IMR-90 (cell line): ENCODE data around the gene AGPS. TPM values are rescaled to one million over a fixed set of nuclear protein-coding genes. Genes with fewer than 3 reads are reported as not detected.

Experiments
- ATAC-seq: fragments of 200-7000 bp; cut with Tn5 transposase; 2 replicates; pipeline ENCODE4 v1.9.1; 2020; ENCODE audit warnings: low read depth, mild to moderate bottlenecking, moderate library complexity
- BruUV-seq: library from RNA; stranded (reverse); fragments of 400-500 nt; replicated peaks from 2 replicates; lab custom pipeline; 2021; lab: Mats Ljungman, UMichigan
- CTCF ChIA-PET: fragments of 300-600 bp; formaldehyde crosslinking; extraction: SDS; loops from one replicate; lab custom pipeline; 2021; ENCODE audit warnings: antibody characterized with exemption; lab: Yijun Ruan, JAX
- POLR2A ChIA-PET: fragments of 300-600 bp; sonication (Branson Sonifier 250); formaldehyde crosslinking; loops from one replicate; lab custom pipeline; 2022; ENCODE audit warnings: antibody characterized with exemption; ENCODE audit not compliant: unreplicated experiment; lab: Charles Lee
- DNase-seq: peaks from one replicate; pipeline ENCODE4 v3.0.0; 2013
- H2AFZ ChIP-seq: replicated peaks from 2 replicates; pipeline ENCODE3; 2013; ENCODE audit warnings: low read length, mild to moderate bottlenecking; ENCODE audit not compliant: poor library complexity
- H2AK5ac ChIP-seq: 2 replicates; pipeline ENCODE4 v1.6.1; 2013; ENCODE audit warnings: low read depth, low read length, inconsistent platforms
- H2AK9ac ChIP-seq: replicated peaks from 2 replicates; pipeline ENCODE3; 2013; ENCODE audit warnings: mild to moderate bottlenecking, low read depth, low read length, moderate library complexity; ENCODE audit not compliant: poor library complexity
- H2BK120ac ChIP-seq: 2 replicates; pipeline ENCODE4 v1.6.1; 2013; ENCODE audit warnings: low read depth, low read length, inconsistent platforms
- H2BK15ac ChIP-seq: 3 replicates; pipeline ENCODE4 v1.6.1; 2013; ENCODE audit warnings: low read depth, low read length, inconsistent platforms
- H2BK20ac ChIP-seq: 2 replicates; pipeline ENCODE4 v1.6.1; 2013; ENCODE audit warnings: low read depth, mild to moderate bottlenecking, inconsistent platforms, low read length, moderate library complexity
- H2BK5ac ChIP-seq: 2 replicates; pipeline ENCODE4 v1.6.1; 2013; ENCODE audit warnings: mild to moderate bottlenecking, low read depth, low read length, inconsistent platforms; ENCODE audit not compliant: poor library complexity, severe bottlenecking
- H3K14ac ChIP-seq: replicated peaks from 2 replicates; pipeline ENCODE4 v1.6.1; 2013; ENCODE audit warnings: low read depth, low read length, inconsistent platforms
- H3K18ac ChIP-seq: 2 replicates; pipeline ENCODE4 v1.6.1; 2013; ENCODE audit warnings: low read depth, low read length, control low read depth
- H3K23ac ChIP-seq: 2 replicates; pipeline ENCODE4 v1.6.1; 2013; ENCODE audit warnings: low read depth, low read length, inconsistent platforms
- H3K27ac ChIP-seq: 2 replicates; pipeline ENCODE4 v1.5.1; 2013; ENCODE audit warnings: mild to moderate bottlenecking, control low read depth, low read length; ENCODE audit not compliant: insufficient read depth
- H3K27me3 ChIP-seq: 2 replicates; pipeline ENCODE4 v1.6.1; 2013; ENCODE audit warnings: low read length; ENCODE audit not compliant: control insufficient read depth, insufficient read depth
- H3K36me3 ChIP-seq: 2 replicates; pipeline ENCODE4 v1.6.1; 2013; ENCODE audit warnings: low read length, mixed read lengths; ENCODE audit not compliant: control insufficient read depth, insufficient read depth
- H3K4ac ChIP-seq: 2 replicates; pipeline ENCODE4 v1.6.1; 2013; ENCODE audit warnings: low read depth, low read length, inconsistent platforms
- H3K4me1 ChIP-seq: 2 replicates; pipeline ENCODE4 v1.6.1; 2013; ENCODE audit warnings: low read length, mixed read lengths; ENCODE audit not compliant: control insufficient read depth, insufficient read depth
- H3K4me2 ChIP-seq: 2 replicates; pipeline ENCODE4 v1.6.1; 2013; ENCODE audit warnings: low read depth, mild to moderate bottlenecking, control low read depth, low read length, moderate library complexity
- H3K4me3 ChIP-seq: 2 replicates; pipeline ENCODE4 v1.5.1; 2013; ENCODE audit warnings: low read depth, mild to moderate bottlenecking, control low read depth, low read length, moderate library complexity; ENCODE audit not compliant: insufficient read depth
- H3K56ac ChIP-seq: 2 replicates; pipeline ENCODE4 v1.6.1; 2013; ENCODE audit warnings: low read length, inconsistent platforms; ENCODE audit not compliant: insufficient read depth; ENCODE audit errors: extremely low read depth
- H3K79me1 ChIP-seq, 2 experiments: 2 replicates each; pipeline ENCODE4 v1.6.1; 2013; ENCODE audit warnings: low read length in 2 of 2, inconsistent platforms in 1 of 2, low read depth in 1 of 2
- H3K9ac ChIP-seq: 2 replicates; pipeline ENCODE4 v1.6.1; 2013; ENCODE audit warnings: low read depth, low read length, control low read depth
- H3K9me1 ChIP-seq: 2 replicates; pipeline ENCODE4 v1.6.1; 2013; ENCODE audit warnings: low read length, inconsistent platforms; ENCODE audit not compliant: insufficient read depth
- H3K9me3 ChIP-seq: 2 replicates; pipeline ENCODE4 v1.6.1; 2013; ENCODE audit warnings: low read length; ENCODE audit not compliant: control insufficient read depth, insufficient read depth
- H4K20me1 ChIP-seq: 2 replicates; pipeline ENCODE4 v1.6.1; 2013; ENCODE audit warnings: low read length, inconsistent platforms; ENCODE audit not compliant: insufficient read depth
- H4K5ac ChIP-seq: 2 replicates; pipeline ENCODE4 v1.6.1; 2013; ENCODE audit warnings: mild to moderate bottlenecking, low read depth, low read length, control low read depth
- H4K8ac ChIP-seq, 2 experiments: 2 replicates each; pipeline ENCODE4 v1.6.1; 2013; ENCODE audit warnings: low read depth in 2 of 2, low read length in 2 of 2, control low read depth in 1 of 2, inconsistent platforms in 1 of 2
- H4K91ac ChIP-seq: 2 replicates; pipeline ENCODE4 v1.6.1; 2013; ENCODE audit warnings: low read depth, low read length, inconsistent platforms; ENCODE audit not compliant: insufficient read depth
- BHLHE40 ChIP-seq: fragments of 150-350 bp; IDR thresholded peaks from 2 replicates; pipeline ENCODE4 v1.6.1; 2016; ENCODE audit warnings: mild to moderate bottlenecking, low read depth, low read length
- CEBPB ChIP-seq: IDR thresholded peaks from 2 replicates; pipeline ENCODE4 v1.6.1; 2012; ENCODE audit warnings: low read depth, low read length, improper control_type of control experiment
- MAFK ChIP-seq: IDR thresholded peaks from 2 replicates; pipeline ENCODE4 v1.6.1; 2012; ENCODE audit warnings: low read depth, low read length, improper control_type of control experiment
- MXI1 ChIP-seq: IDR thresholded peaks from 2 replicates; pipeline ENCODE4 v1.6.1; 2012; ENCODE audit warnings: low read depth, mild to moderate bottlenecking, low read length, moderate library complexity, borderline replicate concordance
- NFE2L2 ChIP-seq: fragments of 150-350 bp; IDR thresholded peaks from 2 replicates; pipeline ENCODE4 v1.6.1; 2016; ENCODE audit warnings: low read depth, mild to moderate bottlenecking, low read length
- RAD21 ChIP-seq: IDR thresholded peaks from 2 replicates; pipeline ENCODE4 v1.6.1; 2012; ENCODE audit warnings: low read length, improper control_type of control experiment
- RCOR1 ChIP-seq: IDR thresholded peaks from 2 replicates; pipeline ENCODE4 v1.6.1; 2012; ENCODE audit warnings: mild to moderate bottlenecking, low read length, improper control_type of control experiment; ENCODE audit not compliant: insufficient replicate concordance
- RFX5 ChIP-seq: IDR thresholded peaks from 2 replicates; pipeline ENCODE4 v1.8.0; 2012; ENCODE audit warnings: low read depth, mild to moderate bottlenecking, low read length, moderate library complexity
- WGBS, 2 experiments: methylation state at CpG; one replicate each; pipeline versions ENCODE4 v1.1.5 to v1.1.7; 2013; ENCODE audit warnings: missing lambda C conversion rate in 2 of 2; ENCODE audit not compliant: insufficient read length in 1 of 2; ENCODE audit errors: extremely low coverage in 2 of 2; 5-methylcytosine and 5-hydroxymethylcytosine counted together
- dilution Hi-C: fragments of 300-500 bp; cut with HindIII; formaldehyde crosslinking; loops from one replicate; pipeline ENCODE4 v1.14.3; 2018; ENCODE audit warnings: low sequenced_read_pairs; ENCODE audit not compliant: unreplicated experiment
- in situ Hi-C: fragments of 300-500 bp; cut with MboI; formaldehyde crosslinking; loops from 3 replicates; pipeline ENCODE4 v1.14.3; 2019; ENCODE audit warnings: low sequenced_read_pairs, inconsistent platforms, mixed read lengths
- intact Hi-C: fragments of 100-400 bp; cut with micrococcal nuclease; formaldehyde crosslinking; loops from 2 replicates; pipeline ENCODE4 v1.10.0; 2022
- polyA plus RNA-seq, 3 experiments: library from polyadenylated mRNA; depleted of rRNA; stranded (reverse); fragments of >200 nt; gene quantifications; 2 replicates each; pipeline ENCODE4 v1.2.3, GENCODE V29; 2012; ENCODE audit warnings: low replicate concordance in 1 of 3
- total RNA-seq: library from RNA; depleted of rRNA; stranded (reverse); fragments of >200 nt; gene quantifications from 2 replicates; pipeline ENCODE4 v1.2.3, GENCODE V29; 2012
- TF ChIP-seq, protein P1 (sequence below): fragments of 150-350 bp; IDR thresholded peaks from 2 replicates; pipeline ENCODE4 v1.6.1; 2016; ENCODE audit warnings: low read depth, mild to moderate bottlenecking, low read length, moderate library complexity, borderline replicate concordance
- TF ChIP-seq, protein P2 (sequence below): conservative IDR thresholded peaks from 2 replicates; pipeline ENCODE4 v1.5.1; 2012; ENCODE audit warnings: mild to moderate bottlenecking, low read depth, low read length, improper control_type of control experiment
- TF ChIP-seq, protein P3 (sequence below): fragments of 150-350 bp; IDR thresholded peaks from 2 replicates; pipeline ENCODE4 v1.6.1; 2017; ENCODE audit warnings: mild to moderate bottlenecking, antibody characterized with exemption, low read length, low read depth

Gene AGPS
- total and polyA plus RNA-seq, 2 of the 4 experiments (the other 2 are of a cell fraction), result 6.6 to 18.6 TPM

DNA sequence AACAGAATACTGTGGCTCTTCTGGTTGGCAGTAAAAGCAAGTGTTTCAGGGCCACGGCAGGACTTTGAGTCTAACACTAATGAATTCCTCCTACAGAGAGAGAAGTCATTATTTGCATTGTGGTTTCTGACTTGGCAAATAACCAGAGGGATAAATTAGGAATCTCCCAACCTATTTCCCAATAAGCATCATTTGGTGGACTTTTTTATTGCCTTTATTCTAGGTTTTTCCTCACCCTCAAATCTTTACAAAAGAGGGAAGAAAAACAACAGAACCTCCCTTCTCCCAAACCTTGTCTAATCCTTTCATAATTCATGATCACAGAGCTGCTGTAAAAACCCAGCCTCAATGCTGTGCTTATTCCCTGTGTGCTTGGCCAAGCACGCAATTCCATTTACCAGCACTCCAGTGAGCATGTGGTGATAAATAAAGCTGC lies 179.7 kb downstream of the AGPS start:
- H4K5ac ChIP-seq, result no peak overlapping the region
- no peak overlapping the region for H3K9ac ChIP-seq
- no peaks in the 10 kb centered on the region for H3K9me1 ChIP-seq
- H4K8ac ChIP-seq, result no peak overlapping the region
- H2BK15ac ChIP-seq, result no peak overlapping the region
- no peaks in the 10 kb centered on the region for H3K4me1 ChIP-seq
- no peaks in the 10 kb centered on the region for H3K9me3 ChIP-seq
- H3K36me3 ChIP-seq, result no peaks in the 10 kb centered on the region
- intact Hi-C loops, result no loop called here
- no peak overlapping the region for H2AFZ ChIP-seq
- no TSS peak for BruUV-seq
- no peak overlapping the region for H3K56ac ChIP-seq
- no peak overlapping the region for H3K4me2 ChIP-seq
- H4K91ac ChIP-seq, result no peak overlapping the region
- no peak overlapping the region for H2BK5ac ChIP-seq
- no peak overlapping the region for H3K27ac ChIP-seq
- no peaks in the 10 kb centered on the region for H3K79me1 ChIP-seq
- WGBS, 2 experiments, result no CpG with 5 or more reads among the region's 2 CpGs
- H3K27me3 ChIP-seq, result peaks cover 7% of the 10 kb centered on the region
- no peak overlapping the region for H2BK120ac ChIP-seq
- H3K23ac ChIP-seq, result no peak overlapping the region
- dilution Hi-C loops, result no loop called here
- no peak overlapping the region for H2AK9ac ChIP-seq
- no peak overlapping the region for H3K4me3 ChIP-seq
- no peak overlapping the region for H3K4ac ChIP-seq
- H3K14ac ChIP-seq, result no peak overlapping the region
- no peak for ATAC-seq
- ChIA-PET POLR2A (no interaction called here), CTCF (no interaction called here)
- no peak for DNase-seq
- TF ChIP-seq, protein P1, sequence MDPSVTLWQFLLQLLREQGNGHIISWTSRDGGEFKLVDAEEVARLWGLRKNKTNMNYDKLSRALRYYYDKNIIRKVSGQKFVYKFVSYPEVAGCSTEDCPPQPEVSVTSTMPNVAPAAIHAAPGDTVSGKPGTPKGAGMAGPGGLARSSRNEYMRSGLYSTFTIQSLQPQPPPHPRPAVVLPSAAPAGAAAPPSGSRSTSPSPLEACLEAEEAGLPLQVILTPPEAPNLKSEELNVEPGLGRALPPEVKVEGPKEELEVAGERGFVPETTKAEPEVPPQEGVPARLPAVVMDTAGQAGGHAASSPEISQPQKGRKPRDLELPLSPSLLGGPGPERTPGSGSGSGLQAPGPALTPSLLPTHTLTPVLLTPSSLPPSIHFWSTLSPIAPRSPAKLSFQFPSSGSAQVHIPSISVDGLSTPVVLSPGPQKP, result no peak
- TF ChIP-seq MXI1 (no peak), MAFK (no peak), NFE2L2 (no peak), RCOR1 (no peak), RAD21 (no peak), BHLHE40 (no peak), RFX5 (no peak), CEBPB (no peak)
- TF ChIP-seq, protein P2, sequence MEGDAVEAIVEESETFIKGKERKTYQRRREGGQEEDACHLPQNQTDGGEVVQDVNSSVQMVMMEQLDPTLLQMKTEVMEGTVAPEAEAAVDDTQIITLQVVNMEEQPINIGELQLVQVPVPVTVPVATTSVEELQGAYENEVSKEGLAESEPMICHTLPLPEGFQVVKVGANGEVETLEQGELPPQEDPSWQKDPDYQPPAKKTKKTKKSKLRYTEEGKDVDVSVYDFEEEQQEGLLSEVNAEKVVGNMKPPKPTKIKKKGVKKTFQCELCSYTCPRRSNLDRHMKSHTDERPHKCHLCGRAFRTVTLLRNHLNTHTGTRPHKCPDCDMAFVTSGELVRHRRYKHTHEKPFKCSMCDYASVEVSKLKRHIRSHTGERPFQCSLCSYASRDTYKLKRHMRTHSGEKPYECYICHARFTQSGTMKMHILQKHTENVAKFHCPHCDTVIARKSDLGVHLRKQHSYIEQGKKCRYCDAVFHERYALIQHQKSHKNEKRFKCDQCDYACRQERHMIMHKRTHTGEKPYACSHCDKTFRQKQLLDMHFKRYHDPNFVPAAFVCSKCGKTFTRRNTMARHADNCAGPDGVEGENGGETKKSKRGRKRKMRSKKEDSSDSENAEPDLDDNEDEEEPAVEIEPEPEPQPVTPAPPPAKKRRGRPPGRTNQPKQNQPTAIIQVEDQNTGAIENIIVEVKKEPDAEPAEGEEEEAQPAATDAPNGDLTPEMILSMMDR, result no peak
- TF ChIP-seq, protein P3, sequence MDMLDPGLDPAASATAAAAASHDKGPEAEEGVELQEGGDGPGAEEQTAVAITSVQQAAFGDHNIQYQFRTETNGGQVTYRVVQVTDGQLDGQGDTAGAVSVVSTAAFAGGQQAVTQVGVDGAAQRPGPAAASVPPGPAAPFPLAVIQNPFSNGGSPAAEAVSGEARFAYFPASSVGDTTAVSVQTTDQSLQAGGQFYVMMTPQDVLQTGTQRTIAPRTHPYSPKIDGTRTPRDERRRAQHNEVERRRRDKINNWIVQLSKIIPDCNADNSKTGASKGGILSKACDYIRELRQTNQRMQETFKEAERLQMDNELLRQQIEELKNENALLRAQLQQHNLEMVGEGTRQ, result no peak
- no peak overlapping the region for H2BK20ac ChIP-seq
- H3K18ac ChIP-seq, result no peak overlapping the region
- H4K20me1 ChIP-seq, result no peaks in the 10 kb centered on the region
- in situ Hi-C loops, result no loop called here
- H2AK5ac ChIP-seq, result no peak overlapping the region
